ENCODE results near the gene ECI1.
"Not testable (repeated sequence)": the region's sequence is repeated elsewhere in the genome, so short reads cannot be mapped to it uniquely, and the experiment has no call there.

ECI1 gene

DNA sequence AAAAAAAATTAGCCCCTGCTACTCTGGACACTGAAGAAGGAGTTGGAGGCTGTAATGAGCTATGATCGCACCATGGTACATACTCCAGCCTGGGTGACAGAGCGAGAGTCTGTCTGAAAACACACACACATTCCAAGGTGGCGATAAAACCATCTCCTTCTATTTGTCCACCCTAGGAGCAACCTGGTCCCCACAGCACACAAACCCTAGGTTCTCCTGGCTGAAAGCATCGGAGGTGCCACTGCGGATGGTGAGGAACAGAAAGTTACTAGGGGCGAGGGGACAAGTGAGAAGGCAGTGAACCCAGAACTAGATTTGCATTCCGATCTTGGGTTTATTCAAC, 1.4 kb upstream of the ECI1 start:
- no peak for DNase-seq (ENCODE audit: low spot score)

- DNase-seq (ENCODE audit: low spot score): no peak
These were observed 613 bp downstream of the ECI1 start for GRCh38 chr16:2250652-2251295.

- no peak for DNase-seq (ENCODE audit: low spot score)
These were observed 5.0 kb downstream of the ECI1 start for GRCh38 chr16:2246301-2246885.

- DNase-seq (ENCODE audit: low spot score): no peak
These were observed 6.2 kb downstream of the ECI1 start for GRCh38 chr16:2244926-2245795.

GRCh38 chr16:2244301-2244700, 7.1 kb downstream of the ECI1 start:
- DNase-seq (ENCODE audit: low spot score): no peak

GRCh38 chr16:2243781-2244180, 7.6 kb downstream of the ECI1 start:
- DNase-seq (ENCODE audit: low spot score): no peak

- DNase-seq (ENCODE audit: low spot score): no peak
These were observed 8.3 kb downstream of the ECI1 start for GRCh38 chr16:2243031-2243528.

- no peak for DNase-seq (ENCODE audit: low spot score)
These were observed 8.8 kb downstream of the ECI1 start for GRCh38 chr16:2242598-2242997.

DNA sequence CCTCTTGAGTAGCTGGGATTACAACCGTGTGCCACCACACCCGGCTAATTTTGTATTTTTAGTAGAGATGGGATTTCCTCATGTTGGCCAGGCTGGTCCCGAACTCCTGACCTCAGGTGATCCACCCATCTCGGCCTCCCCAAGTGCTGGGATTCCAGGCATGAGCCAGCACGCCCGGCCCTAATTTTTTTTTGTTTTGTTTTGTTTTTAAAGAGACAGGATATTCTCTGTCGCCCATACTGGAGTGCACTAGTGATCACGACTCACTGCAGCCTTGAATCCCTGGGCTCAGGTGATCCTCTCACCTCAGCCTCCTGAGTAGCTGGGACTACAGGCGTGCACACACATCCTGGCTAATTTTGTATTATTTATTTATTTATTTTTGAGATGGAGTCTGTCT, 11.1 kb downstream of the ECI1 start:
- not testable (repeated sequence) for DNase-seq (ENCODE audit: low spot score)

DNA sequence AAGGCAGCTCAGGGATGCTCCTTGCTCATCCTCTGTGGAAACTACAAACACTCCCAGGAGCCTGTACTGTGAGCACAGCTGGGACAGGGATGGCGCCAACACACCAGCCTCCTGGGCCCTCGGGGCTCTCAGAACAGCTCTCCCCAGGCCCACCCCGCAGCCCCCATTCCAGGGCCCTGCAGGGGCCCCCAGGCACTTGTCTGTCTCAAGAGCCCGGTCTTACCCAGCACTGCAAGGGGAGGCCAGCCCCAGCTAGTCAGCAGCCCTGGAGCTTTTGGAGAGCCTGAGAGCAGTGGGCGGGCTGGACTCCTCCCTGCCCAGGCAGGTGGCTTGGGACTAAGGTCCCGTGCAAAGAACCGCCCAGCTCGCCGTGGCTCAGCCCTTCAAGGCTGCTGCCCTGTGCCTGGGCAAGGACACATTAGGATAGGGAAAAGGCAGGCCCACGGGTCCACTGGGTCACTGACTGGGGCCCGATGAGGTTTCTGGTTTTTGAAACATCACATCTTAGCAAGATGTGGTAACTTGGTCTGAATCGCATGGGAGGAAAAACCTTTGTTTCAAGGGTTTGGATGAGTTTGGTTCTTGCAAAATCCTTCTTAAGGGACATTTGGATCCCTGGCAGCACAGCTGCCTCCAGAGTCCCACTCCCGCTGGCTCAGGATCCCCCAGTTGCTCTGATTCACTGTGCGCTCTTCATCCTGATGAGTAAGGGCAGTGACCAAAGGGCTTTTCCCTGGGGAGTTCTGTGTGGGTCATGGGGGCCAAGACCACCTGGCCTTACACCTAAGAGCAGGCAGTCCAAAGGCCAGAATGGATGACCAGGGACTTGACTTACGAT, 12.3 kb downstream of the ECI1 start:
- no peak for DNase-seq (ENCODE audit: low spot score)

DNA sequence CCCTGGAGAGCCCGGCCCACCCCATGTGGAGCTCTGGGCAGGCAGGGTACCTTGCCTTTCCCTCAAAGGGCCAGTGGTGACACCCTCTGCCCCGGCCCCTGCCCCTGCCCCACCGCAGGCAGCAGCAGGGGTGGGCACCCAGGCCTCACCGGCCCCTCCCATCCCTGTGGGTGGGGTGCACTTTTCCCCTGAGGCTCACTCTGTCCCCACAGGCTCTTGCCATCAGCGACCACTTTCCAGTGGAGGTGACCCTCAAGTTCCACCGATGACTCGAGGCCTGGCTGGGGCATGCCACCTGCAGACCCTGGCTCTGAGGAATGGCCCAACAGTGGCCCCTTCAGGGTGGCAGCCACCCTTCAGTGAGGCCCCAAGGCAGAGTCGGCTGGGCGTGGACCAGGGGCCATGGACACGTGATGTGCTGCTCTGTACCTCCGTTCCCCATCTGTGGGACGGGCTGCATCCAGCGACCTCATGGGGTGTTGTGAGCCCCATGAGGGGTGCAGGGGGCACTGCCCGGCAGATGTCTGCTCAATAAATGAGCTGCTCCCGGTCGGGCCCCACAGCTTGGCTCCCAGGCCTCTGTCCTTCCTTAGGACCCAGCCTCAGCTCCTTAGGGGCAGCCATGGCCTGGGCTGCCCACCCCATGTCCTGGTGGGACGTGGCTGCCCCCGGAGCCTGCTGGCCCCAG, 13.1 kb downstream of the ECI1 start:
- DNase-seq (ENCODE audit: low spot score): no peak

- no peak for DNase-seq (ENCODE audit: low spot score)
These were observed 13.8 kb downstream of the ECI1 start for GRCh38 chr16:2237493-2238149.

GRCh38 chr16:2237102-2237482, 14.3 kb downstream of the ECI1 start:
- no peak for DNase-seq (ENCODE audit: low spot score)

- DNase-seq (ENCODE audit: low spot score): no peak
These were observed 14.9 kb downstream of the ECI1 start, which contains the start of gene DNASE1L2 for GRCh38 chr16:2236337-2237101. DNASE1L2 (plus strand) TSS chr16:2236444; CDS start chr16:2236817, 373 bp downstream.

- no peak for DNase-seq (ENCODE audit: low spot score)
These were observed 15.6 kb downstream of the ECI1 start for GRCh38 chr16:2235695-2236336.

DNA sequence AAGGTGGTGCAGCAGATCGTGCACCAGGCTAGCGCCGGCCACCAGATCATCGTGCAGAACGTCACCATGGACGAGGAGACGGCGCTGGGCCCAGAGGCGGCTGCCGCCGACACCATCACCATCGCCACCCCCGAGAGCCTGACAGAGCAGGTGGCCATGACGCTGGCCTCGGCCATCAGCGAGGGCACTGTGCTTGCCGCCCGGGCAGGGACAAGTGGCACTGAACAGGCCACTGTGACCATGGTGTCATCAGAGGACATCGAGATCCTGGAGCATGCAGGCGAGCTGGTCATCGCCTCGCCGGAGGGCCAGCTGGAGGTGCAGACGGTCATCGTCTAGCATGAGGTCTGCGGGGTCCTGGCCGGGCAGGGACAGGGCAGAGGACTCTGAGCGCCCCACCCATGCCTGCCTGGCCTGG, 16.1 kb downstream of the ECI1 start:
- DNase-seq (ENCODE audit: low spot score): no peak

DNA sequence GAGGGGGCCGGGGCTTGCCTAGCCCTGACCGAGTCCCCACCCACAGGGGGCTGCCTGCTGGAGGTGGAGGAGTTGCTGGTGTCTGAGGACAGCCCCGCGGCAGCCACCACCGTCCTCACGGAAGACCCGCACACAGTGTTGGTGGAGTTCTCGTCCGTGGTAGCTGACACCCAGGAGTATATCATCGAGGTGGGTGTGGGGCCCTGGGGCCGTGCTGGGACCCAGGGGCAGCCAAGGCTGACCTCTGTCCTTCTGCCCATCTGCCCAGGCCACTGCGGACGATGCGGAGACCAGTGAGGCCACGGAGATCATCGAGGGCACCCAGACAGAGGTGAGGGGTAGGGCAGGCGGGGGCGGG, 16.6 kb downstream of the ECI1 start:
- no peak for DNase-seq (ENCODE audit: low spot score)

DNA sequence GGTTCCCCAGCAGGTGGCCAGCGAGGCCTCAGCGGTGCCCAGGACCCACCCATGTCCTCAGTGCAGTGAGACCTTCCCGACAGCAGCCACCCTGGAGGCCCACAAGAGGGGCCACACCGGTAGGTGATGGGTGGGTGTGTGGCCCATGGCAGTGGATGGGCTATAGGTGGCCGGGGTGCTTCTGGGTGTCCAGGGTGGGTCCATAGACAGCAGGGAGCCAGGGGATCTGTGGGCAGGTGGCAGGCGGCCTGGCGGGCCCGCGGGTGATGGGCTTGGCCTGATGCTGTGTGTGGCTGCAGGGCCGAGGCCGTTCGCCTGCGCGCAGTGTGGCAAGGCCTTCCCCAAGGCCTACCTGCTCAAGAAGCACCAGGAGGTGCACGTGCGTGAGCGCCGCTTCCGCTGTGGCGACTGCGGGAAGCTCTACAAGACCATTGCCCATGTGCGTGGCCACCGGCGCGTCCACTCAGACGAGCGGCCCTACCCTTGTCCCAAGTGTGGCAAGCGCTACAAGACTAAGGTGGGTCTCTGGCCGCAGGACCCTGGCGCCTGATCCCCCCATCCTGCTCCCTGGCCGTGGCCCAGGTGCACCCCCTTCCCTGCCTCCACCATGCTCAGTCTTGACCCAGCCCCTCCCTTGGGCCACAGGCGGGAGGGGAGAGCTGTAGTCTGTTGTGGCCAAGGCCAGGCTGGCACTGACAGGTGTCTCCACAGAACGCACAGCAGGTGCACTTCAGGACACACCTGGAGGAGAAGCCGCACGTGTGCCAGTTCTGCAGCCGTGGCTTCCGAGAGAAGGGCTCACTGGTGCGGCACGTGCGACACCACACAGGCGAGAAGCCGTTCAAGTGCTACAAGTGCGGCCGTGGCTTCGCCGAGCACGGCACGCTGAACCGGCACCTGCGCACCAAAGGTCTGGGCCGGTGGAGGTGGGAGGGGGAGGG, 17.2 kb downstream of the ECI1 start:
- DNase-seq (ENCODE audit: low spot score): no peak
